Keratinocyte (primary cell): ENCODE data around the gene QRICH2. TPM values are rescaled to one million over a fixed set of nuclear protein-coding genes. Genes with fewer than 3 reads are reported as not detected.

Experiments
- DNase-seq: peaks from one replicate; pipeline ENCODE4 v3.0.0-alpha.2; 2011; ENCODE audit warnings: low read depth, missing footprints, low spot score
- FAIRE-seq: peaks from 2 replicates; lab custom pipeline; 2011; peaks lifted over from hg19 to GRCh38; lab: Jason Lieb, UNC
- H2AFZ ChIP-seq: 2 replicates; pipeline ENCODE4 v1.6.0; 2012; ENCODE audit warnings: low read length, control low read depth, inconsistent platforms; ENCODE audit not compliant: control insufficient read depth
- H3K27ac ChIP-seq: 2 replicates; pipeline ENCODE4 v1.5.1; 2011; ENCODE audit warnings: low read length; ENCODE audit not compliant: control insufficient read depth, insufficient read depth
- H3K27me3 ChIP-seq: 3 replicates; pipeline ENCODE4 v1.6.0; 2011; ENCODE audit warnings: low read length; ENCODE audit not compliant: control insufficient read depth, insufficient read depth; ENCODE audit errors: extremely low read depth
- H3K36me3 ChIP-seq, 2 experiments: 2 replicates in 1 of 2; 3 replicates in 1 of 2; pipeline ENCODE4 v1.5.1; 2011; ENCODE audit warnings: low read length in 2 of 2, mild to moderate bottlenecking in 1 of 2; ENCODE audit not compliant: control insufficient read depth in 2 of 2, insufficient read depth in 2 of 2; ENCODE audit errors: extremely low read depth in 1 of 2
- H3K4me1 ChIP-seq: 3 replicates; pipeline ENCODE4 v1.5.1; 2011; ENCODE audit warnings: low read length; ENCODE audit not compliant: control insufficient read depth, insufficient read depth; ENCODE audit errors: extremely low read depth
- H3K4me2 ChIP-seq: 3 replicates; pipeline ENCODE4 v1.6.0; 2011; ENCODE audit warnings: low read depth, low read length; ENCODE audit not compliant: control insufficient read depth, insufficient read depth; ENCODE audit errors: extremely low read depth
- H3K4me3 ChIP-seq, 3 experiments: fragments of 200-600 bp in 1 of 3; sonication (generic) in 1 of 3; 2 replicates in 2 of 3; 3 replicates in 1 of 3; pipeline ENCODE4 v1.5.1; 2011 to 2016; ENCODE audit warnings: low read length in 3 of 3, mild to moderate bottlenecking in 3 of 3, control low read depth in 2 of 3, inconsistent platforms in 1 of 3, low read depth in 1 of 3, mixed read lengths in 1 of 3, mixed run types in 1 of 3, moderate library complexity in 1 of 3; ENCODE audit not compliant: control insufficient read depth in 2 of 3, insufficient read depth in 2 of 3; ENCODE audit errors: extremely low read depth in 1 of 3
- H3K79me2 ChIP-seq: 2 replicates; pipeline ENCODE4 v1.6.0; 2012; ENCODE audit warnings: low read length; ENCODE audit not compliant: control insufficient read depth, insufficient read depth
- H3K9ac ChIP-seq: 3 replicates; pipeline ENCODE4 v1.6.0; 2011; ENCODE audit warnings: low read length; ENCODE audit not compliant: control insufficient read depth, insufficient read depth; ENCODE audit errors: extremely low read depth
- H3K9me1 ChIP-seq: 3 replicates; pipeline ENCODE4 v1.6.0; 2011; ENCODE audit warnings: low read length; ENCODE audit not compliant: control insufficient read depth, insufficient read depth; ENCODE audit errors: extremely low read depth
- H3K9me3 ChIP-seq: 2 replicates; pipeline ENCODE4 v1.5.1; 2012; ENCODE audit warnings: low read depth, low read length; ENCODE audit not compliant: control insufficient read depth
- H4K20me1 ChIP-seq: 3 replicates; pipeline ENCODE4 v1.6.0; 2011; ENCODE audit warnings: low read length; ENCODE audit not compliant: control insufficient read depth, insufficient read depth; ENCODE audit errors: extremely low read depth
- CTCF ChIP-seq, 3 experiments: IDR thresholded peaks in 1 of 3; conservative IDR thresholded peaks in 1 of 3; optimal IDR thresholded peaks in 1 of 3; 2 replicates in 2 of 3; 3 replicates in 1 of 3; pipeline versions ENCODE3 to v1.5.1; 2011; ENCODE audit warnings: low read length in 3 of 3, mild to moderate bottlenecking in 3 of 3, moderate library complexity in 2 of 3, control low read depth in 1 of 3, inconsistent platforms in 1 of 3; ENCODE audit not compliant: insufficient read depth in 2 of 3; ENCODE audit errors: extremely low read depth in 1 of 3
- EZH2 ChIP-seq: IDR thresholded peaks from one replicate; pipeline ENCODE4 v1.6.1; 2012; ENCODE audit warnings: inconsistent platforms, mild to moderate bottlenecking, low read length, moderate library complexity
- dilution Hi-C: fragments of 300-500 bp; cut with MboI; formaldehyde crosslinking; loops from one replicate; pipeline ENCODE4 v1.7.0; 2020; ENCODE audit warnings: low sequenced_read_pairs; ENCODE audit not compliant: extremely low pct_ligation_motif_present
- polyA plus RNA-seq, 5 experiments: library from polyadenylated mRNA; depleted of rRNA in 3 of 5; stranded (reverse) in 3 of 5; stranded (forward) in 1 of 5; unstranded in 1 of 5; fragments of >200 nt; gene quantifications; 1 replicate in 1 of 5; 2 replicates in 3 of 5; 3 replicates in 1 of 5; pipeline versions ENCODE4 v1.2.1 to v1.2.3, GENCODE V29; 2011 to 2012; ENCODE audit warnings: missing spikeins in 2 of 5, low read depth in 1 of 5, low replicate concordance in 1 of 5

The QRICH2 gene
- polyA plus RNA-seq, 1 donor (not counting 4 experiments of a cell fraction or from before 2014, with no cell fraction given) = 1.6 TPM

- H4K20me1 ChIP-seq = no peaks in the 10 kb centered on the region
- H3K36me3 ChIP-seq = no peaks in the 10 kb centered on the region
- H3K27ac ChIP-seq = peak overlapping the region; percentile 97
- H3K4me3 ChIP-seq = peak overlapping the region; percentile 57 to 90 (median 79)
- H3K9me3 ChIP-seq = no peaks in the 10 kb centered on the region
- H3K9ac ChIP-seq = peak overlapping the region; percentile 94
- FAIRE-seq (no peak), DNase-seq (no peak)
- H3K27me3 ChIP-seq = no peaks in the 10 kb centered on the region
- peak overlapping the region; percentile 94 for H3K4me2 ChIP-seq
- dilution Hi-C loops = no loop called here
- H3K79me2 ChIP-seq = peaks cover 23% of the 10 kb centered on the region
- no peaks in the 10 kb centered on the region for H3K9me1 ChIP-seq
- H2AFZ ChIP-seq = peak overlapping the region; percentile 98
- H3K4me1 ChIP-seq = peaks cover 16% of the 10 kb centered on the region
- no peak for TF ChIP-seq EZH2
Measured at GRCh38 chr17:76353004-76353598, 45.0 kb upstream of the QRICH2 start.

- DNase-seq (no peak), FAIRE-seq (no peak)
- H3K9me1 ChIP-seq = no peaks in the 10 kb centered on the region
- H3K9ac ChIP-seq = no peak overlapping the region
- no peak overlapping the region for H3K27ac ChIP-seq
- no peaks in the 10 kb centered on the region for H4K20me1 ChIP-seq
- H3K36me3 ChIP-seq = peaks cover 0 to 6% of the 10 kb centered on the region in 2 experiments
- H3K27me3 ChIP-seq = no peaks in the 10 kb centered on the region
- H3K4me2 ChIP-seq = peak overlapping the region; percentile 48
- H3K9me3 ChIP-seq = no peaks in the 10 kb centered on the region
- H3K4me1 ChIP-seq = peaks cover 16% of the 10 kb centered on the region
- H2AFZ ChIP-seq = no peak overlapping the region
- H3K79me2 ChIP-seq = peaks cover 23% of the 10 kb centered on the region
- dilution Hi-C loops = no loop called here
- H3K4me3 ChIP-seq = peak overlapping the region in 1 of 3 experiments; percentile 18
- TF ChIP-seq EZH2 = no peak
- no peak for TF ChIP-seq CTCF (optimal IDR thresholded peaks at IDR 0.05 in 1 of 3, IDR thresholded peaks at IDR 0.05 in 1 of 3, conservative IDR thresholded peaks at IDR 0.05 in 1 of 3; ENCODE audit: extremely low read depth in 1 of 3, insufficient read depth in 2 of 3, low read length in 3 of 3)
Measured at GRCh38 chr17:76351526-76352071, 43.5 kb upstream of the QRICH2 start.
